GM12865 (cell line): Measurements from ENCODE around the gene RPLP1.

Experiments
- DNase-seq: peaks from one replicate; pipeline ENCODE4 v3.0.0; 2010; ENCODE audit warnings: low read depth
- H3K4me3 ChIP-seq: 2 replicates; pipeline ENCODE4 v1.5.1; 2011; ENCODE audit warnings: mild to moderate bottlenecking, low read depth, low read length, control low read depth
- CTCF ChIP-seq: IDR thresholded peaks from 2 replicates; pipeline ENCODE4 v1.5.1; 2011; ENCODE audit warnings: low read length, control low read depth, low read depth, inconsistent platforms; ENCODE audit not compliant: insufficient read depth; ENCODE audit errors: missing control alignments

RPLP1 gene

DNA sequence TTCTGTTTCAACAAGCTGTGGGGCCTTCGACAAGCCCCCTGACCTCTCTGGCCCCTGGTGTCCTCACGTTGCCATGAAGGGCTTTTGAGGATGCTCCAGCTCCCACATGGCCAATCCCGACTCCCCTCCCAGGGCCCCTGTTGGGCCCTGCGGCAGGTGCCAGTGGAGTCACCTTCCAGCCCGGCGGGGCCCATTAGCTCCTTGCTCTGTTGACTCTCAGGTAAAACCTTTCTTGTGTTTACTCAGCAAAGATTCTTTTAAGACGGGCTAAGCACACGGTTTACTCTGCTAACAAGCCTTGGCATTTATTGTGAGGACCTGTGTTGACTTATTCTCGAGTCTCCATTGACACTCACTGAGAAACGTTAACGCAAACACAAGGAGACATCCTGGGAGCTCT, 15.0 kb downstream of the RPLP1 start:
- no peak overlapping the region for H3K4me3 ChIP-seq
- no peak for TF ChIP-seq CTCF
- DNase-seq: no peak

DNA sequence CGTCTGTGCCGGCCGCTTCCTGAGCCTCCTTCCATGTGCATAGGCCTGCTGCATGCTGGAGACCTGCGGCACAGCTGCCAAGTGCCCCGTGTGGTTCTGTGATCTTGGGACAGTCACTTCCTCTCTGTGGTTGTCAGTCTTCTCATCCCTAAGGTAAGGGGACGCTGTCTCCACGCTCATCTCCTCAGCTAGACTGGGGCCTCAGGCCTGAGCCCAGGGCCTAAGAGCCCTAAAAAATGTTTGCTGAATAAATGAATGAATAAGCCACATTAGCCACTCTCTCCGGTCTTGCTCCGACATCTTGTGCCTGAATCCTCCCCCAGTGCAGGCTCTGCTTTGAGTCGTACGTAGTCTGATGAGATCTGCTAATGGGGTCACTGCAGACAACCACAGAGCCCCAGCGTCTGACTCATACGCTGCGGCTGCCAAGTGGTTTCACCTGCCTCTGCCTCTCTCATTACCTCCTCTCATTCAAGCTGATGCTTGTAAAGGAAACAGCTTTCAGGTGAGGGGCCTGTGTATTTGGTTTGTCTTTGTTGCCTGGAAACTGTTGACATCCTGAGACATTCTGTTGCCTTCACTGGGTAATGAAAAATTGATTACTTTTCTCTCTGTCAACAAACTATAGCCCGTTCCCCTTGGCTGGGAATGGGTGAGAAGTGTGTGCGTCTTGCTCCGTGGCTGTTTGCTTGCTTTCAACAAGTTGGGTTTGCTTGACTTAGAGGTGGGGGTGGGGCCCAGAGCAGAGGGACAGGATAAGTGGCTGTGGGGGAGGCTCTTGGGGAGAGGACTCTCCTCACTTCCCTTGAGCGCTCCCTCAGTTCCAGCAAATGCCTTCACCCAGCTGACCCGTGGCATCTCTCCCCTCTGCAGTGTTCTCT, 15.9 kb downstream of the RPLP1 start:
- peak; percentile 72 for DNase-seq
- H3K4me3 ChIP-seq: no peak overlapping the region
- no peak for TF ChIP-seq CTCF

DNA sequence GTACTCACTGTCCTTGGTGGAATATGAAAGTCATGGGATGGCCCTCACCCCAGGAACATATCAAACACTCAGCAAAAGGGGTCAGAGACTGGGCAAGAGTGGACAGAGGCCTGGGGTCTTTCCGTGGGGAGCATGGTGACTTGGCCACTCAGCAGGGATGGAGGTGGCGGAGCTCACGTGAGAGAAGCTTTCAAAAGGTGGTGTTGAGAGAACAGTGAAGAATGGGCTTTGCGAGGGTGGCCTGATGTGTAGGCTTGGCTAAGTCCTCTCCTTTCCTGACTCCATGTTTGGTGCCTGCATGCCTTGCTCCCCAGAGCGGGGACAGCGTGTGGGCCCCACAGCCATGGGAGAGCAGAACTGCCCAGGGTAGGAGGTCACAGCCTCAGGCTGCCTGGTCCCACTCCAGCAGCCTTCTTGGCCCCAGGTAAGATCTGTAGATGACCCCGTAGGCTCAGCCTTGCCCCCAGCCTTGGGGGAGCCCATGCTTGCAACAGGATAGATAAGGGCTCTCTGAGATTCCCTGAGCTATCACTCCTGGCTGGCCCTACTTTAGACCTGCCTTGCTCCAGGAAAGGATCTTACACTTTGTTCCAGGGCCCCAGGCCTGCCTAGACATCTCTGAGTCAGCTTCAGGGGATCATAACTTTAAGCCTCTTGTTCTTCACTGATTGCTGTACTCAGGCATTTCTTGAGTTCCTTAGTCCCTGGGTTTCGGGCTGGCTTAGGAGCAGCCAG, 17.0 kb downstream of the RPLP1 start:
- no peak for DNase-seq
- H3K4me3 ChIP-seq: no peak overlapping the region
- TF ChIP-seq CTCF: no peak

DNA sequence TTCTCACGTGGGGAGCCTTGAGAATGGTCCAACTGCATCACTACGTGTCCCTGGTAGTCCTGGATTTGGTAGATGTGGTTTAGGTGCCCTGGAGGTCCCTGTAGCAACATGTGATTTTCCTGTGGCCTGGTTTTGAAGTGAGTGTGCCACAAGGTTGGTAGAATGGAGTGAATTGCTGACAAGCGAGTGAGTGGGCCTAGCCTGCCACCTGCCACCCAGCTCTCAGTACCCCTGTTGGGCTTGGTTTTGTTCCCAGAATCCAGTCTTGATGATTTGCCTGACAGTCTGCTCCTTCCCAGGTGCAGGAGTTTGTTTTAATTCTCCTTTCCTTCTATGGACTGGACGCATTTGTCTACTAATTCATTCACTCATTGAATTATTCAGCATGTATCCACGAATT, 19.4 kb downstream of the RPLP1 start:
- H3K4me3 ChIP-seq: no peak overlapping the region
- no peak for TF ChIP-seq CTCF
- DNase-seq: no peak

DNA sequence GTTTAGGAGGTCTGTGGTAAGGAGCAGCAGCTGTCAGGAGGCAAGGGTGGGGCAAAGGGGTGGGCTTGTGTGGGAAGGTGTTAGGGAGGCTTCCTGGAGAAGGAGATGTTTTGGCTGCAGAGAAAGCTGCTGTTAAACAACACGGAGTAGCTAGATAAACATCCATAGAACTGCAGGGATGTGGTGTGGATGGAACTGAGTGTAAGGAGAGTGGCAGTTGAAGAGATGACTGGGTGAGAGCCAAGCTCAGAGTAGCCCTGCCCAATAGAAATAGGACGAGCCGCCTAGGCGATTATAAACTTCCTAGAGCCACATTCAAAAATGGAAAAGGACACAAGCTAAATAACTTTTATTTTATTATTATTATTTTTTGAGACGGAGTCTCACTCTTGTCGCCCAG, 19.9 kb downstream of the RPLP1 start:
- no peak for TF ChIP-seq CTCF
- no peak overlapping the region for H3K4me3 ChIP-seq
- no peak for DNase-seq

GRCh38 chr15:69474291-69474690, 21.7 kb downstream of the RPLP1 start:
- H3K4me3 ChIP-seq: no peak overlapping the region
- DNase-seq: no peak
- no peak for TF ChIP-seq CTCF
